ENCODE measurements around the gene ITGA3. TPM values are rescaled to one million over a fixed set of nuclear protein-coding genes. Genes with fewer than 3 reads are reported as not detected.

ITGA3 gene
- total RNA-seq, 4 donors from 2014 or later, result 38.9 to 96.7 (median 58.6) TPM

DNA sequence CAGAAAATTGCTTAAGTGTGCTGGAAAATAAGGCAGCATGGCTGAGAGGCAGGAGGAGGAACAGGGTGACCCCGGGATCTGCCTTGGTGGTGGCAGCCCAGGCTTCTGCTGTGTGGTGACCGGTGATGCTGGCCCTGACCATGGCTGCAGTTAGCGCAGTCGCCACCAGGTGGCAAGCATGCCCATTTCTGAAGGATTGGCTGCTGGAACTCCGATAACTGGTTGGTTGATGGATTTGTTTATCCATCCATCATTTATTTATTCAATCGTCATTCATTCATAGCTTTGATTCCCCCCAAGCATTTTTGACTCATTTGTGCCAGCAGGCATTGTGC lies 29.1 kb upstream of the ITGA3 start:
- peak overlapping the region in 1 of 4 donors; percentile 60 for H3K27ac ChIP-seq (replicated peaks in 1 of 4)
- intact Hi-C loops (cut with DNase I), result loop anchor here (1.0 kb wide), 1 partner anchor 60 kb away; no protein-coding TSS in a partner anchor
- no peaks in the 10 kb centered on the region for H3K27me3 ChIP-seq
- DNase-seq (ENCODE audit: extremely low spot score), result peak; percentile 97
- peak in 1 of 2 donors; percentile 59 for TF ChIP-seq POLR2AphosphoS5 (IDR thresholded peaks at IDR 0.05)
- no peak for TF ChIP-seq POLR2A (IDR thresholded peaks at IDR 0.05; ENCODE audit: low read depth)
- TF ChIP-seq EP300 (IDR thresholded peaks at IDR 0.05), result no peak
- TF ChIP-seq, protein P1, sequence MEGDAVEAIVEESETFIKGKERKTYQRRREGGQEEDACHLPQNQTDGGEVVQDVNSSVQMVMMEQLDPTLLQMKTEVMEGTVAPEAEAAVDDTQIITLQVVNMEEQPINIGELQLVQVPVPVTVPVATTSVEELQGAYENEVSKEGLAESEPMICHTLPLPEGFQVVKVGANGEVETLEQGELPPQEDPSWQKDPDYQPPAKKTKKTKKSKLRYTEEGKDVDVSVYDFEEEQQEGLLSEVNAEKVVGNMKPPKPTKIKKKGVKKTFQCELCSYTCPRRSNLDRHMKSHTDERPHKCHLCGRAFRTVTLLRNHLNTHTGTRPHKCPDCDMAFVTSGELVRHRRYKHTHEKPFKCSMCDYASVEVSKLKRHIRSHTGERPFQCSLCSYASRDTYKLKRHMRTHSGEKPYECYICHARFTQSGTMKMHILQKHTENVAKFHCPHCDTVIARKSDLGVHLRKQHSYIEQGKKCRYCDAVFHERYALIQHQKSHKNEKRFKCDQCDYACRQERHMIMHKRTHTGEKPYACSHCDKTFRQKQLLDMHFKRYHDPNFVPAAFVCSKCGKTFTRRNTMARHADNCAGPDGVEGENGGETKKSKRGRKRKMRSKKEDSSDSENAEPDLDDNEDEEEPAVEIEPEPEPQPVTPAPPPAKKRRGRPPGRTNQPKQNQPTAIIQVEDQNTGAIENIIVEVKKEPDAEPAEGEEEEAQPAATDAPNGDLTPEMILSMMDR (IDR thresholded peaks at IDR 0.05), result peak; percentile 97 to 98 (median 98)
- H3K4me1 ChIP-seq, result peaks cover 19 to 22% (median 20%) of the 10 kb centered on the region in 4 donors
- H3K36me3 ChIP-seq, result no peaks in the 10 kb centered on the region
- H3K9me3 ChIP-seq, result no peaks in the 10 kb centered on the region
- WGBS, result 1% methylated on average over 6 of the region's 6 CpGs
- peak overlapping the region; percentile 40 to 49 (median 46) for H3K4me3 ChIP-seq

DNA sequence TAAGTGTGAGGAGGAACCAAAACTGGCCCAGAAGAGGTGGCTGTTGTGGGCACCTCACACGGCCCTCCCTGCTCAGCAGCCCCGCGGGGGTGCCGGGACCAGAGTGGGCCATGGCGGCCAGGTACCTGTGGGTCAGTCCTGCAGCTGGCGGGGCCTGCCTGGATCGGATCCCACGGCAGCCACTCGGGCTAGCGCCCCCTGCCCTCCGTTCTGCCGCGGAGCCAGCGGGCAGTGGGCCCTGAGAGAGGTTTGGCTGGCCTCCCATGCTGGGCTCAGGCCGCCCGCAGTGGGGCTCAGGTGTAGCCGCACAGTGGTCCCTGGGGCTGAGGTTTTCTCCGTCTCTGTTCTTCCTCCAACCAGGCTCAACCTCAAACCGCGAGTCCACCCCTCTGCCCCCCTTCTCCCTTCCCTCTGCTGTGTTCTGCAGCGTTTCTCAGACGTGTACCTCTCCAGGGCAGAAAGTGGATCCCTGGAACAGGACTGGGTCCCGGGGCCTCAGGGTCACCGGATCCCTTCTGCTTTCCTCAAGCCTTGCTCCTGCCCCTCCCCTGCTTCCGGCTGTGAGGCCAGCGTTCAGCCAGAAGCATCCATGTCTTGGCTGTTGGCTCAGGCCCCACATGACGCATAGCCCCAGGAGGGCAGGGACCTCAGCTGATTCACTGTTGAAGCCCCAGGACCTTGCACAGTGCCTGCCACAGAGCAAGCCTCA lies 28.6 kb upstream of the ITGA3 start:
- H3K4me1 ChIP-seq, result peaks cover 19 to 22% (median 20%) of the 10 kb centered on the region in 4 donors
- WGBS, result 3% methylated on average over 16 of the region's 27 CpGs
- H3K27ac ChIP-seq (replicated peaks in 1 of 4), result peak overlapping the region; percentile 2 to 60 (median 33)
- no peak for TF ChIP-seq EP300 (IDR thresholded peaks at IDR 0.05)
- peak; percentile 28 to 31 for TF ChIP-seq POLR2AphosphoS5 (IDR thresholded peaks at IDR 0.05)
- TF ChIP-seq, protein P1 (IDR thresholded peaks at IDR 0.05), result peak in 2 of 3 experiments; percentile 1 to 33
- DNase-seq (ENCODE audit: extremely low spot score), result no peak
- intact Hi-C loops (cut with DNase I), result no loop called here
- H3K4me3 ChIP-seq, result peak overlapping the region; percentile 40 to 49 (median 46)
- no peaks in the 10 kb centered on the region for H3K9me3 ChIP-seq
- no peaks in the 10 kb centered on the region for H3K36me3 ChIP-seq
- no peaks in the 10 kb centered on the region for H3K27me3 ChIP-seq

DNA sequence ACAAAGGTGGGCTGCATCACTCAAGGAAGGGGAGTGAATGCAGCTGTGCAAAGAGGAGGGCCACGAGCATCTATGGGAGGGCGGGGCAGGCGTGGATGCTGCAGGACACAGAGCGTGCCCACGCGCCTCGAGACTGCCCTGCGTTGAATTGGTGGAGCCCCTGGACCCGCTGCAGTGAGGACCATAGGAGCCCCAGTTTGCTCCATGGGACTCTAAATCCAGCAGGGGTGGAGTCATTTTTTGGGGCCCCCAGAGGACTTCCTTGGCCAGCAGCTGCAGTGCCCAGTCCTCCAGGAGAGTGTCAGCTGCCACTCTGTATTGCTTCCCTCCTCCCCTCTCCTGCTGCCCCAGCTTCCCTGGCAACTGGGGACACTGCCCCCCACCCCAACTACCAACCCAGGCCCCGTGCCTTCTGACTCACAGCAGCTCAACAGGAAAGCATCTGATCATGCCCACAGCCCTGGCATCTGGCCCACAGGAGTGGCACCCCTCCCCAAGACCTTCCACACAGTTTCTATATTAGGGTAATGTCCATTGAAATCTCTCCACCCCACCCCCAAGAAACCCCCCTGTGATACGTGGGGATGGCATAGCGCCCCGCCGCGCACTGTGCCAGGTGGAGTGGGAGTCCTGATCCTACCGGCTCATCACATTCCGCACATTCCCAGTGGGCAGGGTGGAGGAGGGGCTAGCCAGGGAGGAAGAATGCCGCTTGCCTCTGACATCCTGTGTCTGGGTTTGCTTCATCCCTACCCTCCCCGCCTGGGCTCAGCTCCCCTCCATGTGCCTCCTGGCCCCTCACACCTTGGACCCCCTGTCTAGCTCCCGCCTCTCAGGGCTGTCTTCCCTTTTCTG lies 27.8 kb upstream of the ITGA3 start:
- TF ChIP-seq EP300 (IDR thresholded peaks at IDR 0.05) (no peak), POLR2A (IDR thresholded peaks at IDR 0.05; ENCODE audit: low read depth) (no peak), POLR2AphosphoS5 (IDR thresholded peaks at IDR 0.05) (no peak)
- TF ChIP-seq, protein P1 (IDR thresholded peaks at IDR 0.05), result no peak
- Histone ChIP-seq H3K9me3 (no peaks in the 10 kb centered on the region), H3K4me1 (peaks cover 14 to 29% (median 24%) of the 10 kb centered on the region in 4 donors), H3K27me3 (no peaks in the 10 kb centered on the region), H3K36me3 (no peaks in the 10 kb centered on the region), H3K27ac (replicated peaks in 1 of 4) (no peak overlapping the region), H3K4me3 (peak overlapping the region in 1 of 4 donors; percentile 49)
- 67% methylated on average over 7 of the region's 20 CpGs for WGBS
- DNase-seq (ENCODE audit: extremely low spot score), result no peak
- intact Hi-C loops (cut with DNase I), result no loop called here

DNA sequence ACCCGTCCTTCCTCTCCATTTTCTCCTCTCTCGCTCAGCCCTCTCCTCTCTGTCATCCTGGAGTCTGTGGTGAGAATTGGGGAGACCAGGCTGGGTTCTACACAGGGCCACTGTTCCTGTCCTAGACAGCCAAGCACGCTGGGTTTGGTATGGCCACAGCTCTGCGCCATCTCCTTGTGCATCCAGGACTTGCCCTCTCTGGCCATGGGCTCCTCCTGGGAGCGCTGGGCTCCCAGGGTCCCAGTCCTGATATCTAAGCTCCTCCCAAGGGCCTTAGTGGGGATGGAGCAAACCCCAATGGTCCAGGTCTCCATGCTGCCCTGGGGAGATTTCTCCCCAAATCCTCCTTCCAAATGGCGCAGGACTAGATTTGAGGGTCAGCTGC lies 27.2 kb upstream of the ITGA3 start:
- no peak overlapping the region for H3K4me3 ChIP-seq
- TF ChIP-seq, protein P1 (IDR thresholded peaks at IDR 0.05), result no peak
- TF ChIP-seq POLR2A (IDR thresholded peaks at IDR 0.05; ENCODE audit: low read depth) (no peak), POLR2AphosphoS5 (IDR thresholded peaks at IDR 0.05) (no peak)
- no peaks in the 10 kb centered on the region for H3K36me3 ChIP-seq
- no peak for DNase-seq (ENCODE audit: extremely low spot score)
- H3K9me3 ChIP-seq, result no peaks in the 10 kb centered on the region
- no peaks in the 10 kb centered on the region for H3K27me3 ChIP-seq
- 90% methylated on average over 6 of the region's 6 CpGs for WGBS
- peaks cover 14 to 35% (median 30%) of the 10 kb centered on the region in 4 donors for H3K4me1 ChIP-seq
- no peak overlapping the region for H3K27ac ChIP-seq (replicated peaks in 1 of 4)
- intact Hi-C loops (cut with DNase I), result no loop called here

Measured in esophagus muscularis mucosa (tissue), 4 donors.